Liver (tissue), 9 donors: Measurements from ENCODE around the gene WDCP. TPM values are rescaled to one million over a fixed set of nuclear protein-coding genes. Genes with fewer than 3 reads are reported as not detected.
"Not testable (repeated sequence)": the region's sequence is repeated elsewhere in the genome, so short reads cannot be mapped to it uniquely, and the experiment has no call there.

ENCODE experiments used
- DNase-seq: peaks from one replicate; pipeline ENCODE4 v3.0.0-alpha.2; 2017; ENCODE audit warnings: low spot score
- H3K27ac ChIP-seq, 2 donors: one replicate each; pipeline ENCODE4 v1.7.0; 2013; ENCODE audit warnings: inconsistent platforms in 2 of 2, low read length in 2 of 2, control low read depth in 1 of 2, low read depth in 1 of 2, mild to moderate bottlenecking in 1 of 2
- H3K27me3 ChIP-seq, 4 donors: one replicate each; pipeline versions ENCODE4 v1.6.1 to v1.7.0; 2013; ENCODE audit warnings: low read length in 3 of 4, inconsistent platforms in 1 of 4, mild to moderate bottlenecking in 1 of 4, moderate library complexity in 1 of 4; ENCODE audit not compliant: control insufficient read depth in 4 of 4, insufficient read depth in 4 of 4
- H3K36me3 ChIP-seq, 4 donors: one replicate each; pipeline versions ENCODE4 v1.6.1 to v1.7.0; 2013; ENCODE audit warnings: low read length in 3 of 4, mild to moderate bottlenecking in 3 of 4, low read depth in 1 of 4, moderate library complexity in 1 of 4; ENCODE audit not compliant: control insufficient read depth in 4 of 4, insufficient read depth in 3 of 4
- H3K4me1 ChIP-seq, 4 donors: one replicate each; pipeline versions ENCODE4 v1.6.1 to v1.7.0; 2013; ENCODE audit warnings: low read length in 3 of 4, mild to moderate bottlenecking in 3 of 4, moderate library complexity in 1 of 4; ENCODE audit not compliant: control insufficient read depth in 4 of 4, insufficient read depth in 4 of 4
- H3K4me3 ChIP-seq, 3 donors: one replicate each; pipeline versions ENCODE4 v1.6.1 to v1.7.0; 2013; ENCODE audit warnings: low read length in 3 of 3, control low read depth in 1 of 3, low read depth in 1 of 3, mild to moderate bottlenecking in 1 of 3
- H3K9ac ChIP-seq, 2 donors: one replicate each; pipeline ENCODE4 v1.7.0; 2013; ENCODE audit warnings: low read length in 2 of 2, mild to moderate bottlenecking in 2 of 2, moderate library complexity in 2 of 2, control low read depth in 1 of 2, low read depth in 1 of 2
- H3K9me3 ChIP-seq, 4 donors: one replicate each; pipeline versions ENCODE4 v1.6.1 to v1.7.0; 2013; ENCODE audit warnings: low read length in 3 of 4; ENCODE audit not compliant: control insufficient read depth in 4 of 4
- EGR1 ChIP-seq, 2 donors: IDR thresholded peaks; 2 replicates each; pipeline ENCODE4 v1.6.1; 2016 to 2018; ENCODE audit warnings: antibody characterized with exemption in 2 of 2, low read depth in 2 of 2
- FOXA1 ChIP-seq: IDR thresholded peaks from 2 replicates; pipeline ENCODE4 v1.6.1; 2016; ENCODE audit warnings: antibody characterized with exemption
- FOXA2 ChIP-seq: IDR thresholded peaks from 2 replicates; pipeline ENCODE4 v1.6.1; 2016; ENCODE audit warnings: antibody characterized with exemption
- GABPA ChIP-seq, 2 donors: IDR thresholded peaks in 1 of 2; conservative IDR thresholded peaks in 1 of 2; 2 replicates each; pipeline ENCODE4 v1.6.1; 2016; ENCODE audit warnings: antibody characterized with exemption in 2 of 2, mild to moderate bottlenecking in 1 of 2, moderate library complexity in 1 of 2
- HNF4A ChIP-seq, 2 donors: conservative IDR thresholded peaks; 2 replicates each; pipeline ENCODE4 v1.6.1; 2016; ENCODE audit warnings: antibody characterized with exemption in 2 of 2, mild to moderate bottlenecking in 2 of 2
- HNF4G ChIP-seq: IDR thresholded peaks from 2 replicates; pipeline ENCODE4 v1.6.1; 2016; ENCODE audit warnings: antibody characterized with exemption
- NR2F2 ChIP-seq: IDR thresholded peaks from 2 replicates; pipeline ENCODE4 v1.6.1; 2016; ENCODE audit warnings: antibody characterized with exemption
- RAD21 ChIP-seq, 2 donors: IDR thresholded peaks; 2 replicates each; pipeline ENCODE4 v1.6.1; 2016; ENCODE audit warnings: antibody characterized with exemption in 2 of 2, mild to moderate bottlenecking in 2 of 2
- RXRA ChIP-seq, 2 donors: IDR thresholded peaks; 2 replicates each; pipeline ENCODE4 v1.6.1; 2017 to 2018; ENCODE audit warnings: antibody characterized with exemption in 2 of 2, mild to moderate bottlenecking in 1 of 2
- SP1 ChIP-seq: IDR thresholded peaks from 2 replicates; pipeline ENCODE4 v1.6.1; 2018; ENCODE audit warnings: antibody characterized with exemption, mild to moderate bottlenecking
- TAF1 ChIP-seq: conservative IDR thresholded peaks from 2 replicates; pipeline ENCODE4 v1.6.1; 2016; ENCODE audit warnings: antibody characterized with exemption, mild to moderate bottlenecking
- YY1 ChIP-seq: IDR thresholded peaks from 2 replicates; pipeline ENCODE4 v1.6.1; 2016; ENCODE audit warnings: antibody characterized with exemption, mild to moderate bottlenecking
- WGBS: extraction: QIAGEN DNeasy Blood & Tissue Kit; methylation state at CpG from one replicate; pipeline ENCODE4 v1.1.7; 2013; 5-methylcytosine and 5-hydroxymethylcytosine counted together
- polyA plus RNA-seq, 2 donors: library from polyadenylated mRNA; stranded (reverse) in 1 of 2; unstranded in 1 of 2; fragments of 200-250 nt in 1 of 2; fragments of >200 nt in 1 of 2; fragmentation: Nextera tagmentation in 1 of 2; extraction: Ambion mirVana in 1 of 2; gene quantifications; one replicate each; pipeline versions ENCODE4 v1.2.1 to v1.2.3, GENCODE V29; 2013 to 2015
- total RNA-seq, 2 donors: library from RNA; depleted of rRNA; stranded (reverse); fragments of >200 nt; gene quantifications; one replicate each; pipeline ENCODE4 v1.2.3, GENCODE V29; 2014
- TF ChIP-seq, protein P1 (sequence below): fragments of 150-350 bp; IDR thresholded peaks from 2 replicates; pipeline ENCODE4 v1.5.1; 2017; ENCODE audit warnings: improper control_type of control experiment, low read depth, low read length; ENCODE audit not compliant: missing input control
- TF ChIP-seq, protein P2 (sequence below): IDR thresholded peaks from 2 replicates; pipeline ENCODE4 v1.6.1; 2016; ENCODE audit warnings: antibody characterized with exemption
- TF ChIP-seq, protein P3 (sequence below): IDR thresholded peaks from 2 replicates; pipeline ENCODE4 v1.6.1; 2016; ENCODE audit warnings: antibody characterized with exemption
- TF ChIP-seq, protein P4 (sequence below): IDR thresholded peaks from 2 replicates; pipeline ENCODE4 v1.6.1; 2016; ENCODE audit warnings: antibody characterized with exemption, mild to moderate bottlenecking
- TF ChIP-seq, protein P5 (sequence below): IDR thresholded peaks from 2 replicates; pipeline ENCODE4 v1.6.1; 2016; ENCODE audit warnings: antibody characterized with exemption
- donor health status: healthy.
- donor health status: healthy.
- donor health status: healthy.
- donor health status: healthy.
- donor health status: healthy.

WDCP gene, protein sequence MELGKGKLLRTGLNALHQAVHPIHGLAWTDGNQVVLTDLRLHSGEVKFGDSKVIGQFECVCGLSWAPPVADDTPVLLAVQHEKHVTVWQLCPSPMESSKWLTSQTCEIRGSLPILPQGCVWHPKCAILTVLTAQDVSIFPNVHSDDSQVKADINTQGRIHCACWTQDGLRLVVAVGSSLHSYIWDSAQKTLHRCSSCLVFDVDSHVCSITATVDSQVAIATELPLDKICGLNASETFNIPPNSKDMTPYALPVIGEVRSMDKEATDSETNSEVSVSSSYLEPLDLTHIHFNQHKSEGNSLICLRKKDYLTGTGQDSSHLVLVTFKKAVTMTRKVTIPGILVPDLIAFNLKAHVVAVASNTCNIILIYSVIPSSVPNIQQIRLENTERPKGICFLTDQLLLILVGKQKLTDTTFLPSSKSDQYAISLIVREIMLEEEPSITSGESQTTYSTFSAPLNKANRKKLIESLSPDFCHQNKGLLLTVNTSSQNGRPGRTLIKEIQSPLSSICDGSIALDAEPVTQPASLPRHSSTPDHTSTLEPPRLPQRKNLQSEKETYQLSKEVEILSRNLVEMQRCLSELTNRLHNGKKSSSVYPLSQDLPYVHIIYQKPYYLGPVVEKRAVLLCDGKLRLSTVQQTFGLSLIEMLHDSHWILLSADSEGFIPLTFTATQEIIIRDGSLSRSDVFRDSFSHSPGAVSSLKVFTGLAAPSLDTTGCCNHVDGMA
- total RNA-seq: 1 to 10 TPM; 6.0 TPM
- polyA plus RNA-seq: 1 to 10 TPM; 2.0 to 2.9 TPM

DNA sequence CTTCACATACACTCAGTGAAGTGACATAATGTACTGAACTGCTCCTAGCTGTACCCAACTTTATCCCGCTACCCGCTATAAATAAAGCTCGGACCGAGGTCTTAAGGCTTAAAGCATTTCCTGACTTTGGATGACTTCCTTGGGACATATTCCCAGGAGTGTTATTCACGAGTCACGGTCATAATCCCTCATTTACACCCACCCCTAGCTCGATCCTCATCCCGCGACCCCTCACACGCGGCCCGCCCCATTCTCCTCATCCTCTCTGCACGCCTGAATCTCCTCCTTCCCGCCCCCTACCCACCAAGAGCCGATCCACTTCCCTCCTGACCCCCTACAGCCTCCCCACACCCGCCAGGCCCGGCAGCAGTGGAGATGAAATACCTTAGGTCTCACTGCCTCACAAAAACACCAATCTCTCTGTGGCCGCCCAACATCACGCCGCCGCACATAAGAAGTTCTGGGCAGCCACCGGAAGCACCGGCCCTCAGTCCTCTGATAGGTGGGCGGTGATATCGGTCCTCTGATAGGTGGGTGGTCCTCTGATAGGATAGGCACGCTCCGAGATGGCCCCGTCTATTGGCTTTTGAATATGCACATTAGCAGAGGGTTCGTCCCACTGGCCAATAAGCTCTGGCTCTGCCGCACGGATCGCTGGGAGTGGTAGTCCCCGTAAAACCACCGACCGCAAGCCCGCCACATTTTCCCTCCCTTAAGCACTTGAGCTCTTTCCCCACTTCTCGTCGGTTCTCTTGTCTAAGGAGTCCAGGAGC lies at the start of gene WDCP:
TSS of gene WDCP (minus strand) at position 462 of the 773 bp plus-strand sequence. CDS start 7,897 bp downstream, outside the sequence.
- Histone ChIP-seq H3K27ac (peak within 1 kb of the TSS; percentile 54 to 60), H3K27me3 (no peaks in the 10 kb centered on the region), H3K4me3 (peak within 1 kb of the TSS; percentile 76 to 89 (median 80)), H3K4me1 (peaks cover 3 to 28% (median 18%) of the 10 kb centered on the region in 4 donors), H3K9me3 (no peaks in the 10 kb centered on the region), H3K9ac (peak within 1 kb of the TSS; percentile 47 to 54), H3K36me3 (no peaks in the 10 kb centered on the region)
- TF ChIP-seq EGR1 (IDR thresholded peaks at IDR 0.05; ENCODE audit: low read depth in 2 of 2): no peak
- TF ChIP-seq YY1: peak; percentile 59
- peak; percentile 93 for TF ChIP-seq TAF1
- TF ChIP-seq SP1: peak; percentile 95
- no peak for TF ChIP-seq HNF4G
- TF ChIP-seq GABPA (IDR thresholded peaks at IDR 0.05 in 1 of 2, conservative IDR thresholded peaks at IDR 0.05 in 1 of 2): peak; percentile 68 to 89
- TF ChIP-seq, protein P1, sequence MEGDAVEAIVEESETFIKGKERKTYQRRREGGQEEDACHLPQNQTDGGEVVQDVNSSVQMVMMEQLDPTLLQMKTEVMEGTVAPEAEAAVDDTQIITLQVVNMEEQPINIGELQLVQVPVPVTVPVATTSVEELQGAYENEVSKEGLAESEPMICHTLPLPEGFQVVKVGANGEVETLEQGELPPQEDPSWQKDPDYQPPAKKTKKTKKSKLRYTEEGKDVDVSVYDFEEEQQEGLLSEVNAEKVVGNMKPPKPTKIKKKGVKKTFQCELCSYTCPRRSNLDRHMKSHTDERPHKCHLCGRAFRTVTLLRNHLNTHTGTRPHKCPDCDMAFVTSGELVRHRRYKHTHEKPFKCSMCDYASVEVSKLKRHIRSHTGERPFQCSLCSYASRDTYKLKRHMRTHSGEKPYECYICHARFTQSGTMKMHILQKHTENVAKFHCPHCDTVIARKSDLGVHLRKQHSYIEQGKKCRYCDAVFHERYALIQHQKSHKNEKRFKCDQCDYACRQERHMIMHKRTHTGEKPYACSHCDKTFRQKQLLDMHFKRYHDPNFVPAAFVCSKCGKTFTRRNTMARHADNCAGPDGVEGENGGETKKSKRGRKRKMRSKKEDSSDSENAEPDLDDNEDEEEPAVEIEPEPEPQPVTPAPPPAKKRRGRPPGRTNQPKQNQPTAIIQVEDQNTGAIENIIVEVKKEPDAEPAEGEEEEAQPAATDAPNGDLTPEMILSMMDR: no peak
- peak in 1 of 2 donors; percentile 21 for TF ChIP-seq RXRA (IDR thresholded peaks at IDR 0.05)
- TF ChIP-seq FOXA2: no peak
- TF ChIP-seq, protein P2, sequence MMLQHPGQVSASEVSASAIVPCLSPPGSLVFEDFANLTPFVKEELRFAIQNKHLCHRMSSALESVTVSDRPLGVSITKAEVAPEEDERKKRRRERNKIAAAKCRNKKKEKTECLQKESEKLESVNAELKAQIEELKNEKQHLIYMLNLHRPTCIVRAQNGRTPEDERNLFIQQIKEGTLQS: no peak
- TF ChIP-seq FOXA1: no peak
- TF ChIP-seq, protein P3, sequence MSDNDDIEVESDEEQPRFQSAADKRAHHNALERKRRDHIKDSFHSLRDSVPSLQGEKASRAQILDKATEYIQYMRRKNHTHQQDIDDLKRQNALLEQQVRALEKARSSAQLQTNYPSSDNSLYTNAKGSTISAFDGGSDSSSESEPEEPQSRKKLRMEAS: peak; percentile 54
- TF ChIP-seq NR2F2: no peak
- TF ChIP-seq RAD21 (IDR thresholded peaks at IDR 0.05): peak in 1 of 2 donors; percentile 27
- TF ChIP-seq, protein P4, sequence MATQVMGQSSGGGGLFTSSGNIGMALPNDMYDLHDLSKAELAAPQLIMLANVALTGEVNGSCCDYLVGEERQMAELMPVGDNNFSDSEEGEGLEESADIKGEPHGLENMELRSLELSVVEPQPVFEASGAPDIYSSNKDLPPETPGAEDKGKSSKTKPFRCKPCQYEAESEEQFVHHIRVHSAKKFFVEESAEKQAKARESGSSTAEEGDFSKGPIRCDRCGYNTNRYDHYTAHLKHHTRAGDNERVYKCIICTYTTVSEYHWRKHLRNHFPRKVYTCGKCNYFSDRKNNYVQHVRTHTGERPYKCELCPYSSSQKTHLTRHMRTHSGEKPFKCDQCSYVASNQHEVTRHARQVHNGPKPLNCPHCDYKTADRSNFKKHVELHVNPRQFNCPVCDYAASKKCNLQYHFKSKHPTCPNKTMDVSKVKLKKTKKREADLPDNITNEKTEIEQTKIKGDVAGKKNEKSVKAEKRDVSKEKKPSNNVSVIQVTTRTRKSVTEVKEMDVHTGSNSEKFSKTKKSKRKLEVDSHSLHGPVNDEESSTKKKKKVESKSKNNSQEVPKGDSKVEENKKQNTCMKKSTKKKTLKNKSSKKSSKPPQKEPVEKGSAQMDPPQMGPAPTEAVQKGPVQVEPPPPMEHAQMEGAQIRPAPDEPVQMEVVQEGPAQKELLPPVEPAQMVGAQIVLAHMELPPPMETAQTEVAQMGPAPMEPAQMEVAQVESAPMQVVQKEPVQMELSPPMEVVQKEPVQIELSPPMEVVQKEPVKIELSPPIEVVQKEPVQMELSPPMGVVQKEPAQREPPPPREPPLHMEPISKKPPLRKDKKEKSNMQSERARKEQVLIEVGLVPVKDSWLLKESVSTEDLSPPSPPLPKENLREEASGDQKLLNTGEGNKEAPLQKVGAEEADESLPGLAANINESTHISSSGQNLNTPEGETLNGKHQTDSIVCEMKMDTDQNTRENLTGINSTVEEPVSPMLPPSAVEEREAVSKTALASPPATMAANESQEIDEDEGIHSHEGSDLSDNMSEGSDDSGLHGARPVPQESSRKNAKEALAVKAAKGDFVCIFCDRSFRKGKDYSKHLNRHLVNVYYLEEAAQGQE: peak; percentile 75
- peak in 1 of 2 donors; percentile 12 for TF ChIP-seq HNF4A (conservative IDR thresholded peaks at IDR 0.05)
- TF ChIP-seq, protein P5, sequence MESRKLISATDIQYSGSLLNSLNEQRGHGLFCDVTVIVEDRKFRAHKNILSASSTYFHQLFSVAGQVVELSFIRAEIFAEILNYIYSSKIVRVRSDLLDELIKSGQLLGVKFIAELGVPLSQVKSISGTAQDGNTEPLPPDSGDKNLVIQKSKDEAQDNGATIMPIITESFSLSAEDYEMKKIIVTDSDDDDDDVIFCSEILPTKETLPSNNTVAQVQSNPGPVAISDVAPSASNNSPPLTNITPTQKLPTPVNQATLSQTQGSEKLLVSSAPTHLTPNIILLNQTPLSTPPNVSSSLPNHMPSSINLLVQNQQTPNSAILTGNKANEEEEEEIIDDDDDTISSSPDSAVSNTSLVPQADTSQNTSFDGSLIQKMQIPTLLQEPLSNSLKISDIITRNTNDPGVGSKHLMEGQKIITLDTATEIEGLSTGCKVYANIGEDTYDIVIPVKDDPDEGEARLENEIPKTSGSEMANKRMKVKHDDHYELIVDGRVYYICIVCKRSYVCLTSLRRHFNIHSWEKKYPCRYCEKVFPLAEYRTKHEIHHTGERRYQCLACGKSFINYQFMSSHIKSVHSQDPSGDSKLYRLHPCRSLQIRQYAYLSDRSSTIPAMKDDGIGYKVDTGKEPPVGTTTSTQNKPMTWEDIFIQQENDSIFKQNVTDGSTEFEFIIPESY: no peak
- DNase-seq: peak; percentile 88
- under 1% methylated on average over 38 of the region's 38 CpGs for WGBS

DNA sequence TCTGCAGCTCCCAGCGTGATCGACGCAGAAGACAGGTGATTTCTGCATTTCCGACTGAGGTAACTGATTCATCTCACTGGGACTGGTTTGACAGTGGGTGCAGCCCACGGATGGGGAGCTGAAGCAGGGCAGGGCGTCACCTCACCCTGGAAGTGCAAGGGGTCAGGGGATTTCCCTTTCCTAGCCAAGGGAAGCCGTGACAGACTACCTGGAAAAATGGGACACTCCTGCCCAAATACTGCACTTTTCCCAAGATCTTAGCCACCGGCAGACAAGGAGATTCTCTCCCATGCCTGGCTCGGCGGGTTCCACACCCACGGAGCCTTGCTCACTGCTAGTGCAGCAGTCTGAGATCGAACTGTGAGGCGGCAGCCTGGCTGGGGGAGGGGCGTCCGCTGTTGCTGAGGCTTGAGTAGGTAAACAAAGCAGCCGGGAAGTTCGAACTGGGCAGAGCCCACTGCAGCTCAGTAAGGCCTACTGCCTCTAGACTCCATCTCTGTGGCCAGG lies 48.0 kb upstream of the WDCP start:
- not testable (repeated sequence) for H3K9me3 ChIP-seq, H3K4me1 ChIP-seq, H3K9ac ChIP-seq, H3K4me3 ChIP-seq, DNase-seq, H3K36me3 ChIP-seq, H3K27ac ChIP-seq, H3K27me3 ChIP-seq
- 71% methylated on average over 17 of the region's 17 CpGs for WGBS

DNA sequence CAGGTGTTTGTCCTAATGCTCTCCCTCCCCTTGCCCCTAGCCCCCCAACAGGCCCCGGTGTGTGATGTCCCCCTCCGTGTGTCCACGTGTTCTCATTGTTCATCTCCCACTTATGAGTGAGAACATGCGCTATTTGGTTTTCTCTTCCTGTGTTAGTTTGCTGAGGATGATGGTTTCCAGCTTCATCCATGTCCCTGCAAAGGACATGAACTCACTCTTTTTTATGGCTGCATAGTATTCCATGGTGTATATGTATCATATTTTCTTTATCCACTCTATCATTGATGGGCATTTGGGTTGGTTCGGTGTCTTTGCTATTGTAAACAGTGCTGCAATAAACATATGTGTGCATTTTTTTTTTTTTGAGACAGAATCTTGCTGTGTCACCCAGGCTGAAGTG lies 46.1 kb upstream of the WDCP start:
- H3K9me3 ChIP-seq, H3K9ac ChIP-seq, H3K4me1 ChIP-seq, H3K36me3 ChIP-seq, H3K4me3 ChIP-seq, H3K27me3 ChIP-seq, H3K27ac ChIP-seq, DNase-seq: not testable (repeated sequence)
- 98% methylated on average over 5 of the region's 5 CpGs for WGBS
